Subcutaneous adipose tissue (tissue), 4 donors: ENCODE measurements around the gene TOMM7. TPM values are rescaled to one million over a fixed set of nuclear protein-coding genes. Genes with fewer than 3 reads are reported as not detected.

Experiments
- total RNA-seq, 4 donors: library from RNA; depleted of rRNA; stranded (reverse); fragments of >200 nt; gene quantifications; one replicate each; pipeline ENCODE4 v1.1.0, GENCODE V29; 2016
- TF ChIP-seq, protein P1 (sequence below): fragments of 450-650 bp; IDR thresholded peaks from one replicate; pipeline ENCODE4 v1.5.1; 2016; ENCODE audit warnings: low read depth, mild to moderate bottlenecking, control low read depth, antibody characterized with exemption, moderate library complexity

TOMM7 gene
- total RNA-seq, 4 donors from 2014 or later = 174 to 260 (median 210) TPM

DNA sequence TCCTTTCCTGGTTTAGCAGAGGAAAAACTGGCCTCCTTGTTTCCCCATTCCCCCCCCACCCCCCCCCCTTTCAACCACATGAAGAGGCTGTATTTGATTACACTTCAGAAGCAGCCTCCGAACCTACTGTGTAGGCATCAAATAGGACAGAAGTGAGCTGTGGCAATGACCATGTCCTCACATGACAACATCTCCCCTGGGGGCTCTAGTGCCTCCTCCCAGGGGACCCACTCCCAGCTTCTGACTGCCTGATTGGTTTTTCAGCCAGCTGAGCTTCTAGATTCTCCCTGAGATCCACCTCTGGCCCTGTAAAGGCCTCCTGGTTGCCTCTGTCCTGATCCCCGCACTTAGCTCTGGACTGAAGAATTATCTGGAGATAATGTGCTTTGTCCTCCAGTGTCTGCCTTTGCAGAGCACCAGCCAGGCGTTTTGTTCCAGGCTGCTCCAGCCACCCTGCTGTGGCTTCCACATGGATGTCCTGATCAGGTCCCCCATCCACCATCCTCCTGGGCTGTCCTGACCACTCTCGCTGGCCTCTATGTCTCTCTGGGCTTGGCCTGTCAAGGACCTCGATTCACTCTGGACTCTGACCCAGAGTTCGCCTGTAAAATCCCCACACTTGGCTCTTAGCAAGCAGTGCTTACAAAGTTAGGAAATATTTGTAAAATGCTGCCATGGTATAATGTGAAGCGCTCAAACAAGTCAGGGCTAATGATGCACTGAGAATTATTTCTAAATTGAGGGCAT, 42.4 kb upstream of the TOMM7 start:
- TF ChIP-seq, protein P1, sequence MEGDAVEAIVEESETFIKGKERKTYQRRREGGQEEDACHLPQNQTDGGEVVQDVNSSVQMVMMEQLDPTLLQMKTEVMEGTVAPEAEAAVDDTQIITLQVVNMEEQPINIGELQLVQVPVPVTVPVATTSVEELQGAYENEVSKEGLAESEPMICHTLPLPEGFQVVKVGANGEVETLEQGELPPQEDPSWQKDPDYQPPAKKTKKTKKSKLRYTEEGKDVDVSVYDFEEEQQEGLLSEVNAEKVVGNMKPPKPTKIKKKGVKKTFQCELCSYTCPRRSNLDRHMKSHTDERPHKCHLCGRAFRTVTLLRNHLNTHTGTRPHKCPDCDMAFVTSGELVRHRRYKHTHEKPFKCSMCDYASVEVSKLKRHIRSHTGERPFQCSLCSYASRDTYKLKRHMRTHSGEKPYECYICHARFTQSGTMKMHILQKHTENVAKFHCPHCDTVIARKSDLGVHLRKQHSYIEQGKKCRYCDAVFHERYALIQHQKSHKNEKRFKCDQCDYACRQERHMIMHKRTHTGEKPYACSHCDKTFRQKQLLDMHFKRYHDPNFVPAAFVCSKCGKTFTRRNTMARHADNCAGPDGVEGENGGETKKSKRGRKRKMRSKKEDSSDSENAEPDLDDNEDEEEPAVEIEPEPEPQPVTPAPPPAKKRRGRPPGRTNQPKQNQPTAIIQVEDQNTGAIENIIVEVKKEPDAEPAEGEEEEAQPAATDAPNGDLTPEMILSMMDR = no peak

GRCh38 chr7:22864301-22864700, 41.7 kb upstream of the TOMM7 start:
- TF ChIP-seq, protein P1 = no peak

GRCh38 chr7:22863156-22863899, 40.7 kb upstream of the TOMM7 start:
- TF ChIP-seq, protein P1 = no peak

DNA sequence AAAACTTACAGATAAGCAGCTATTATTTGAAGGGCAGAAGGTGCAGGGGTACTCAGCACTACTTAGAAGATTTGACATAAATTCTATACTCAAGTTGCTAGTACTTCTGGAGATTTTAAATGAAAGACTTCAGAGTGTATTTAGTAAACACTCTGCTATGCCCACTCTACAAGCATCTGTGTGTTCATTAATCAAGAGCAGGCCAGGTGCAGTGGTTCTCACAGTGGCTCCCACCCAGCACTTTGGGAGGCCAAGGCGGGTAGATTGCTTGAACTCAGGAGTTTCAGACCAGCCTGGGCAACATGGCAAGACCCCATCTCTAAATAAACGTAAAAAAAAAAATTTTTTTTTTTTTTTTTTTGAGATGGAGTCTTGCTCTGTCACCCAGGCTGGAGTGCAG, 38.9 kb upstream of the TOMM7 start:
- TF ChIP-seq, protein P1 = no peak

- TF ChIP-seq, protein P1 = no peak
These were observed 38.3 kb upstream of the TOMM7 start for GRCh38 chr7:22860784-22861482.

- TF ChIP-seq, protein P1 = no peak
These were observed 37.7 kb upstream of the TOMM7 start for GRCh38 chr7:22860337-22860736.

DNA sequence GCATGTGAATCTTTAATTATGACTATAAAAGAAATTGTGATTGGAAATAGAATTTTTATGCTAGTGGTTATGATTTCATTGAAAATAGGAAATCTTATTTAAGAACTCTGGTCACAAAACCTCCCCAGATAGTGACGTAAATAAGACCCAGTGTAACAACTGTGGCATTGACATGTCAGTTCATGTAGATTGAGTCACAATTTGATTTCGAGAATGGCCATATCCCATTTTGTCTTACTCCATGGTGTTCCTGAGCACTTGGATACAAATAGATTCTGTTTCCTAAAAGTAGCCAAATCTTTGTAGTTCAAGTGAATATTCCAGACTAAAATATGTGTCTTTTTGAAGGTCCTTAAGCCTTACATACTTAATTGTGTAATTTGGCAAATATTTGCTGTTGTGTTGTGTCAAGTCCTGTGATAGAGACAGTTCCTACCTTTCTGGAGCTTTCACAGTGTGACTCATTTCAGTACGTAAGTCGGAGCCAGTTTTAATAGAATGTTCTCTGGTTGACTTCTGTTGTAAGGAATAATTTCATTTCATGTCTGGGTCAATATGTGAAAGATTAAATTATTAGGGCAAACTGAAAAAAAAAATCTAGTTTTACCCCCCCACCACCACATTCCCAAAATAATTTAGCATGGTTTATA, 37.1 kb upstream of the TOMM7 start:
- TF ChIP-seq, protein P1 = no peak
